HUDEP-2 (cell line): Measurements from ENCODE around the gene FARP1.
"Not testable (repeated sequence)": the region's sequence is repeated elsewhere in the genome, so short reads cannot be mapped to it uniquely, and the experiment has no call there.

Experiments used
- DNase-seq, 76 experiments: peaks; one replicate each; lab custom pipeline; 2025; ENCODE audit not compliant: unreplicated experiment in 76 of 76; lab: John Stamatoyannopoulos, UW

The FARP1 gene

DNA sequence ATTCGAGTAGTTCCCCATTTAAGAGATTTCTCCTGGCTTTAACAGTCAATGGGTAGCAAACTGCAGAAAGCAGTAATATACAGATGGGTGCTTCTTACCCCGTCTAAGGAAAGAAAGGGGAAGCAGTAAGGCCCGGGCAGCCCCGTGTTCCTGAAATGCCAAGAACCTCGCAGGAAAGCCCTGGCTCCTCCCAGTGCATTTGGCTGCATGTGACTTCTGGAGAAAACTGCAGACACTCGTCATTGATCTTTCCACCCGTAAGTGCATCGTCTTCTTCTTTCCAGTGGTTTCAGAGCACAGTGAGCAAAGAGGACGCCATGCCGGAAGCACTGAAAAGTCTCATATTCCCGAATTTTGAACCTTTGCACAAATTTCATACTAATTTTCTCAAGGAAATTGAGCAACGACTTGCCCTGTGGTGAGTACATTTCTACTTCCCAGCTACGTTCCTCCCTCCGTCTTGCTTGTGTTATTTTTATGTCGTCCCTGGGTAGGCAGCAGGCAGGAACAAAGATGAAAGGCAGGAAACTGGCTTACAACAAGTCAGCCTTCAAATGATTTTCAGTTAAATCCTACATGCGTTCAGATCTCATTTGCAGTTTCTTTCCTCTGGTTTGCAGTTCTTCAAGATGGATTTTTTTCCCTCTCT, 268.8 kb downstream of the FARP1 start:
- DNase-seq: no peak

DNA sequence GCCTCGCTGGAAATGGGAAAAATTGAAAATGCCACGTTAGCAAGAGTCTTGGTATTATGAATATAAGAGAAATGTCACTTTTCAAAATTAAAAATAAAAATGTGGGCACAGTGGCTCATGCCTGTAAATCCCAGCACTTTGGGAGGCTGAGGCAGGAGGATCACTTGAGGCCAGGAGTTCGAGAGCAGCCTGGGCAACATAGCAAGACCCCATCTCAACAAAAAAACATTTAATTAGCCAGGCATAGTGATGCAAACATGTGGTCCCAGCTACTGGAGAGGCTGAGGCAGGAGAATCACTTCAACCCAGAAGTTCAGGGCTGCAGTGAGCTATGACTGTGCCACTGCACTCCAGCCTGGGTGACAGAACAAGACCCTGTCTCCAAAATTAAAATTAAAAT, 270.4 kb downstream of the FARP1 start:
- DNase-seq: not testable (repeated sequence)

DNA sequence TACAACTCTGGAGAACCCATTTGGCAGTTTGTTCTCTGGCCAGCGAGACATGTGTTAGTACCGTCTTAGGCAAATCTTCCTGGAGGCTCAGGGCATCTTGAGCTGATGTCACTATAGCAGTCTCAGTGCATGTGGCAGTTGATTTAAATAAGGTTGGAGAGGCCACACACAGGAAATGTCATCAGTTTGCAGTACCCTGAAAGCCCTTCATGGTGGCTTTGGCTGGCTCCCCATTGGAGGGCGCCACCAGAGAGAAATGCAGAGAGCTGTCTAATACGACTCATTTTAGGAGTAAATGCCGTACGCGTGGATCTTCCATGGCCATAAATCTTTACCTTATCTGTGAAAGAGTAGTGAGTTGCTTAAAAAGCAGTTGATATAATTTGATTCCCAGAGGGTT, 270.9 kb downstream of the FARP1 start:
- DNase-seq: no peak

DNA sequence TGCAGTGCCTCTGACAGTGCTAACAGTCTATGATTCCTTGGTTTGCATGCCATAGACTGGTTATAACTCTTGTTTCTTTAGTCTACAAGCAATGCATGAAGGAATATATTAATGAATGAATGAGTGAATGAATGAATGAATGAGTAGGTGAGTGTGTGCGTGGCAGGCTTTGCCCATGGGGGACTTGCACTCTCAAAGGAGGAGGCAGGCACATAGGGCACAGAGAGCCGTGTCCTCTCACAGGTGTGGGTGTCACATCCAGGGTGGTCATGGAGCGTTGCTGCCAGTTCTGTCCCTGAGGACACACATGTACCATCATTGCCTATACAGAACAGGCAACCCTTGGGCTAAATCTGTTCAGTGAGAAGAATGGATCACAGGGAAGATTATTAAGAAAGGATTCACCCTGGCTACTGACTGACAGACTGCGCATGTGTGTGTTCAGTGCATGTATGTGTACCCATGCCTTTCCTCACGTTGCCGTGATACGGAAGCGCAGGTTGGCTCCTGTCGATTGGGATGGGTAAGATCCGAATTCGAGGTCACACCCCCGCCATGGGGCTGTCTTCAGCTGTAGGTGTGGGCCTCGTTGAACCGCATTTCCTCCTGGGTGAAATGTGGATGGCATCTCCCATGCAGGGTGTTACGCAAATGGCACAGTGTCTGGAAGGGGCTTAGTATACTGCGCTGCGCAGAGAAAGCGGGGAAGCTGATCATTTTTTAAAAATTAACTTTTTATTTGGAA, 272.6 kb downstream of the FARP1 start:
- no peak for DNase-seq

DNA sequence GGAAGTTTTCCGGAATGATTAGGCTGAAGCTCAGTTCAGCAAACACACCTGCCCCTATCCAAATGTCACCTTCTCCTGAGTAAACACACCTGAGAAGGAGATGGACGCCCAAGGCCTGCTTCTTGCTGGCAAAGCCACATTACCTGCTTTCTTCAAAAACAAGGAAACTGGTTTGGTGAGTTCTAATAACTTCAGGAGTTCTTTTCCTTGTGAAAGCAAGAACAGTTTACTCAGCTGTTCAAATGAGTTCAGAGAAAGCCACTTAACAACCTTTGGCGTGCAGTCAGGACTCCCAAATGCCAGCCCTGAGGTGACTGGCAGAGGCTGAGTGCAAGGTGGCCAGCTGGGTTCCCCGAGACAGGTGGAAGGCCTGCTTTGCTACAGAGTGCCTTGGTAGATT, 273.5 kb downstream of the FARP1 start:
- DNase-seq: no peak

DNA sequence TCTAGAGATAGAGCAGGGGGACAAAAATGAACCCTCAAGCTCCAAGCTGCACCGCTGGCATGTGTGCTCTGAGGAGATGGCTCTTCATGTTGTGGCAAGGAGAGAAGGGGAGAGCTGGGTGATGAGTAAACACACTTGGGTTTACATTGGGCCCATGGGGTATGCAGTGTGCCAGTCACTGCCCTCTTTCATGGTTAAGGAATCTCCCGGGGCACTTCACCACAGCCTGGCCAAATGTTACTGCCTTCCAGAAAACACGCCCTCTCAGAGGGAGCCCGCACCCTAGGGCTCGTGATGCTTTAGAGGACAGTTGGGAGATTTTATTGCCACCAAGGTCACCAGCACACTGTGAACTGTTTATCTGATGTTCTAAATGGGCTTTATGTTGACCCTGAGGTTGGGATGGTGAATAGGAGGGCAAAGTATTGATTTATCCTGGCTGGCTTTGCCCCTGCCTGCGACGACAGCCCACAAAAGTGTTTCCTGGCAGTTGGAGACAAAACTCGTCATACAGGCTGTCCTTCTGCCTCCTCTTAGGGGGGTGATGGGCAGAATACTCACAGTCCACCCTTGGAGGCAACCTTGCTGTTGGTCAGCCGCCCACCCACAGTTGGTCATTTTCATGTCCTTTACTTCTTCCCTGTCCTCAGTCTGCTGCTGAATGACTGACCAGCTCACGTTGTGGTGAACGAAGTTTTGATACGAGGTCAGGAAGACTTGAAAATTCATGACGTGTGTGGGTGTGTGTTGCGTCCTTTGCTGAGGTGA, 277.1 kb downstream of the FARP1 start:
- DNase-seq: no peak

DNA sequence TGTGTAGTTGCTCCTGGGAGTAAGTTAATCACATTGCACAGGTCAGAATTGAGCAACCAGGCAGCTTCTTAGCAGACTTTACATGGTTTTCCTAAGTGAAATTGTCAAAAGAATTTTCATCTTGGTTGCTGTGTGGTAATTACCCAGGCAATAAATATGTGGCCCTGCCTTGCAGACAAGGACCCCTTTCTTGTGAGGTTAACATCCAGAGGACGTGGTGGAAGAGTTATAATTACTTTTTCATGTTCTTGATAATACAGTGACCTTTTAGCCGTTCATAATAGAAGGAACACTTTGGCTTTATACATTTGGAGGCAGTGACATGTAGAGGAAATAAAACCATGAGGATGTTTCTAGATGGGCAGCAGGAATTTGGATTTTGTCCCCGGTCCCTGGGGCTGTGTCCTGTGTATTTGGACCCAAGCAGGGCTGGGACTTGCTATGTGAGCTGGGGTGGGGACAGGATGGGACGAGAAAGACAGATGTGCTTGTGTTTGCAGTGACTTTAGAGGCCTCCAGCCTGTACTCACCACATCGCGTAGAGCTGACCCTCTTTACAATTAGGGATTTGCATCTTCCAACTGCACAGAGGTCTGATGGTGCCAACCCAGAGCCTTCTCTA, 277.8 kb downstream of the FARP1 start:
- no peak for DNase-seq

DNA sequence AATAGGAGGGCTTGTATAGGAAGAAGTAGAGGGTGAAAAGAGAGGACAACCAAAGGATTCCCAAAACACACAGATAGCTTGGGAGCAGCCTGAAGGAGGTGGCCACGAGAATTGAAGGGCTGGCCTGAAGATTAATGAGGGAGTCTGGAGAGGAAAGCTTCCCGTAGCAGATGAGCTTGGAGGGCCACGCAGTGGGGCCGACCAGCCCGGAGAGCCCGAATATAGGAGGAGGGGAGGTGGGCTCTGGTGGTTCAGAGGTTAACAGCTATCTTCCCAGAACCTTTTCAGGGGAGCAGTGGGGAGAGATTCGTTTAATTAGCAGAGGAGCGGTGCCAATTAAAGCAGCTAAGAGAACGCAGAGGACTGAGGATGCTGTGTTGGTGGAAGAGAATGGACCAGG, 279.2 kb downstream of the FARP1 start:
- no peak for DNase-seq

DNA sequence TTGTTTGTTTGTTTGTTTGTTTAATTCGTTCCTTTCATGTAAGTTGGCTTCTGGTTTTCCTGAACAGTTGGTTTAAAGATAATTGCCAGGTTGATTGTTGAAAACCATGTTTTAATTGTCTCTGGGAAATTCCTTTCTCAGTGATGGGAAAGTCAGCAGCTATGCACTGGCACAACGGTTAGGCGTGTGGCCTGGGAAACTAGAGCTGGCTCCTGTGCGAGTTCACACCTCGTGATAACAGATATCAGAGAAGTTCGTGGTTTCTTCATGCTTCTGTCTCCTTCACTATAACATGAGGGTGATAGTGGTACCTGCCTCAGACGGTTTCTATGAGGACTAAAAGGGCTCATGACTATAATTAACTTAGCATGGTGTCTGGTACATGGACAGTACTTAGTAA, 280.5 kb downstream of the FARP1 start:
- no peak for DNase-seq

DNA sequence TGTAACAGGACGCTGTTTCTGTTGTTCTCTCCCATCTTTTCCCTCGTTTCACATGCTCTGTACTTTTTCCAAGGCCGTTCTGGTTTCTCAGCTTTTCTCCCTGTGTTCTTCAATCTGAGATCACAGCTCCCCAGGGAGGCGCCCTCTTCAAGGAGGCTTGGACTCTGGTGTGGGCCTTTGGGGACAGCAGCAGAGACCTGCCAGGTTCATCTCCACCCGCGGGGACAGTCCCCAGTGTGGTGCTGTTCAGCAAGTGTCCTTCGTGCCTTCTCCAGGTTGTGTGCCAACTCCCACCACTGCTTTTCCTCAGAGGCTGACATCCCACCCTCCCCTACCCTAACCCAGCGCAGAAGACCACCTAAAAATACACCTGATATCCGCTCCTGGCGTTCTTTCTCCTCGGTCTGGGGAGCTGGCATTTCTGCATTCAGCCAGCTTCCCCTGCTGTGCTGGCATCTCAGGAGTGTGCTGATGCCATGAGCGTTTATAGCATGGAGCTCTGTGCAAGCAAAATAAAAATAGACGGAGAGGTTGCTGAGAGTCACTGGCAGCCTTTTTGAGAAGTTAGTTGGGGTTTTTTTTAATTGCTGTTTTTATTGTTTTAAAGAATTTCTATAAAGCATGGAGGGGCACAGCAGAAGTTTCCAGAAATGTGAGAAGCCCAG, 284.6 kb downstream of the FARP1 start:
- no peak for DNase-seq

DNA sequence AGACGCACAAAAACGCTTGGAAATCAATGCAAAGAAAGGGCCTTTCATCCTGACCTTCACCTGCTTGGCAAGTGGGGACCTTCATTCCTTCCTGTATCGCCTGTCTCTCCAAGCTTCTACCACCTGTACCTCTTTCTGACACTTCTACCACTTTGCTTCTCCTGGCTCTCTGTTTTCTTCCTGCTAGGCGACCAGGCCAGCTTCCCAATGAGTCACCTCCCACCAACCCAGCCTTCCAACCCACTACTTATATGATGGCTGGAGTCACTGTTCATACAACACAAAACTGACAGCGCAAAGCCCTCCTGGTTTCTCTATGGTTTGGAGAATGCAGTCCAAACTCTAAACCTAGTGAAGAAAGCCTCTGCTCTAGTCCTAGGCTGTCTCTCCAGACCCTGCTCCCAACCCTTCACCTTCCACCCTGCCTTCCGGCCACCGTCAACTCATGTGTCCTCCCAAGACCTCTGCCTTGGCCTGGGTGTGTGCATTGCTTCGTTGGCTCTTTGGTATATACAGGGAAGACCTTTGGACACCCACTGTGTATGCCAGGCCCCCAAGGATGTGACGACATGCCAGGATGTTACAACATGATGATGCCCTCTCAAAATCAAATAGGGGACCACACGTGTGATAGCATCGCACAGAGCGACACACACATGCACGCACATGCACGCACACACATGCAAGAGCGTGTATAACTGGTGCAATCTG, 285.5 kb downstream of the FARP1 start:
- DNase-seq: no peak

DNA sequence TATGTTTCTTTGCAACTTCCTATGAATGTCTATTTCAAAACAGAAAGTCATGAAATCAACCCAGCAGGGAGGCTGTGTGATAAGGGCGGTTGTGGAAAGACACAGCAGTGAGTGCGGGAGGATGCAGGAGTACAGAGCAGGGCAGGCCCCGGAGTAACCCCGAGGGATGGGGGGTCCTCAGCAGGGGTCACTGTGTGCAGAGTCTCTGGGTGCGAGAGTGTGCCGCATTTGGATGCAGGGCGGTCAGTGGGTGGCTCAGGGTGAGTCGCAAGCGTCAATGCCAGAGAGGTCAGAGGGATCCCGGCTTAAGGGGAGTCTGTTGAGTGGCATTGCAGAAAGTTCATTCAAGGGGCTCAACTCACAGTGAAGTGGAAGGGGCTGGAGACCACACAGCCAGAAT, 286.2 kb downstream of the FARP1 start:
- no peak for DNase-seq

DNA sequence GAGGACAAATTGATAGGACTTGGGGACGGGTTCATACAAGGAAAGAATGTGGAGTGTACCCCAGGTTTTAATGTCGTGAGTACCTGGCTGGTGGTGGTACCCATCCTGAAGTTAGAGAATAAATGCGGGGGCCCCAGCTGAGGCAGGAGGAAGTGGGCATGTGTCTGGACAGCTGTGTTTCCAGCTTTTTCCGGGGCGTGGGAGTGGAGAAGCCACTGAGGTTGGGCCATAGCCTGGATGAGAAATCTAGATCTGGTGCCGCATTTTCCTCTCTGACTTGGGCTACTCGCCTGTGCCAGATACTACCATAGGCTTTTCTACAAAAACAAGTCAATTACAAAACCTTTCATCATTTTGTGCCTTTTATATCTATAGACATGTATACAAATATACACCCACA, 286.6 kb downstream of the FARP1 start:
- DNase-seq: no peak

DNA sequence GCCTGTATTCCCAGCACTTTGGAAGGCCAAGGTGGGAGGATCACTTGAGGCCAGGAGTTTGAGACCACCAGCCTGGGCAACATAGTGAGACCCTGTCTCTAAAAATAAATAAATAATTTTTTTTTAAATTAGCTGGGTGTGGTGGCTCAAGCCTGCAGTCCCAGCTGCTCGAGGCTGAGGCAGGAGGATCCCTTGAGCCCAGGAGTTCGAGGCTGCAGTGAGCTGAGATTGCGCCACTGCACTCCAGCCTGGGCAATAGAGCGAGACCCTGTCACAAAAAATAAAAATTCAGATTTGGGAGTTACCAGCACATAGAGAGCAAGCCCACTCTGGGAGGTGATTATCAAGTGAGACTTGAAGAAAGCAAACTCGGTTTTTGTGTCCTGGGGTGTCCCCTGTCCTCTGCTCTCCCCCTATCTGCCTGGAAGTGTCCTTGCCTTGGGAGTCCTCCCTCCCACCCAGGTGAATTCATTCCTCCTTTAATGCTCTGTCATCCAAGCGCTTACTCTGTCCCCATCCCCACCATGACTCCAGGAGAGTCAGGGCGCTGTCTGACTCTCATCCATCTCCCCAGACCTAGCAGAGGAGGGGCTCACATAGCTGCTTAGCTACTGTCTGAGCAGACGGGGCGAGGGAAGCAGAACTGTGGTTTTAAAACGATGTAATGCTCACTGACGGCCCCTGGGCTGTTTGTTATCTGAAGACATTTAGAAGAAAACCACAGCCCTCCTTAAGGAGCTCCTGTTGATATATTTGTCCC, 287.3 kb downstream of the FARP1 start:
- no peak for DNase-seq

DNA sequence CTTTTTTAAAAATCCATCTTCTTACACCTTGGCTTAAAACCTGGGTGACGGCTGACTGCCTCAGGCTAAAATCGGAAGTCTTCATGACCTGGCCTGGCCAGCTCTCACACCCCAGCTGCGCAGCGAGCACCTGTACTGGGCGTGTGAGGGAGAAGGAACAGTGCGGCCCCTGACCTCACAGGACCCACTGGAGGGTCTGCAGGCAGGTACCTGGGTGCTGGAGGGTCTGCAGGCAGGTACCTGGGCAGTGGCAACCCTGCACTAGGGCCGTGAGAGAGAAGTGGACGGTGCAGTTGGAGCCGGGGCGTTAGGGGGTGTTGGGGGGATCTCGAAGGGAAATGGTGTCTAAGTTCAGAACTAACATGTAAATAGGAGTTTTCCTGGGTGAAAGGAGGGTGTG, 289.7 kb downstream of the FARP1 start:
- DNase-seq: no peak

DNA sequence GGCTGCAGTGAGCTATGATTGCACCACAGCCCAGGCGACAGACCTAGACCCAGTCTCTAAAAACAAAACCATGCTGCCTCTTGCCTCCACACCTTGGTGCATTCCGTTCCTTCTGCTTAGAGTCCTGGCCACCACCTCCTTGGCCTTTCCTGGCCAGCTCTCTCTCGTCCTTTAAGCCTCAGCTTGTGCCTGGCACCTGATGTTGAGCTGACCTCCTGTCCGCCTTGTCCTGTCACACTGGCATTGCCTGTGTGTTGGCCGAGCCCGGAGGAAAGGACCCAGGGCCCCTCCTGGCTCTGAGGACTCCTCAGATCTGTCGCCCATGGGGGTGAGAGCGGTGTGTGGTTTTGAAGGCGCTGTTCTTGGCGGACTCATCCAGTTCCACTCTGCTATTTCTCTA, 290.8 kb downstream of the FARP1 start:
- no peak for DNase-seq

DNA sequence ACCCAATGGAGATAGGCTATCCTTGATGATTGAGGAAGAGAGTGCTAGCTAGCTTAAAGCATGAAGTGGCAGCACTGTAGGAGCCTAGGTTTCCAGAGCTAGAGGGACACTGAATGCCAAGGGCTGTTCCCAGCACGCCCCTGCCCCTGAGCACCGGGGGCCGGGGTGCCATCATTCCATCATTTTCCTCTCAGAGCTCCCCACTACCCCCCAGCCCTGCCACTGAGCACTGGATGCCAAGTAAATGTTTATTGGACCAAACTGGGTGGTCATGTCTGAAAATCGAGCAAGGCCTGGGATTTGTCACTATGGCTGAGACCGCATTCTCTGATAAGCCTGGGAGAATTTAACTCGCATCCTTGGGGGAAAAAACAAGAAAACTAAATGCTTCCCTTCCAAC, 291.2 kb downstream of the FARP1 start:
- DNase-seq: no peak

DNA sequence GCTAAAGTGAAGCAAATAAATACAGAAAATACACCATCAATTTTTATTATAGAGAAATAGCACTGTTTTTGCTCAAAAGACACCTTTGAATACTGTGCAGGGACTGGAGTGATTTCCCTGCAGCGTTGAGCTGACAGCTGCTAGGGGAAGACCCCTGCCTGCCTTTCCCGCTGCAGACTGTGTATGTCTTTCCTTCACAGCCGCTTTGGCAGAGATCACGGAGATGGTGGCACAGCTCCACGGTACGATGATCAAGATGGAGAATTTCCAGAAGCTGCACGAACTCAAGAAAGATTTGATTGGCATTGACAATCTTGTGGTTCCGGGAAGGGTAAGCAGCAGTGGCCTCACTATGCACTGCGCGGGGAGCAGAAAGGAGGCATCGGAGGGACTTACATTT, 292.5 kb downstream of the FARP1 start:
- DNase-seq: no peak

DNA sequence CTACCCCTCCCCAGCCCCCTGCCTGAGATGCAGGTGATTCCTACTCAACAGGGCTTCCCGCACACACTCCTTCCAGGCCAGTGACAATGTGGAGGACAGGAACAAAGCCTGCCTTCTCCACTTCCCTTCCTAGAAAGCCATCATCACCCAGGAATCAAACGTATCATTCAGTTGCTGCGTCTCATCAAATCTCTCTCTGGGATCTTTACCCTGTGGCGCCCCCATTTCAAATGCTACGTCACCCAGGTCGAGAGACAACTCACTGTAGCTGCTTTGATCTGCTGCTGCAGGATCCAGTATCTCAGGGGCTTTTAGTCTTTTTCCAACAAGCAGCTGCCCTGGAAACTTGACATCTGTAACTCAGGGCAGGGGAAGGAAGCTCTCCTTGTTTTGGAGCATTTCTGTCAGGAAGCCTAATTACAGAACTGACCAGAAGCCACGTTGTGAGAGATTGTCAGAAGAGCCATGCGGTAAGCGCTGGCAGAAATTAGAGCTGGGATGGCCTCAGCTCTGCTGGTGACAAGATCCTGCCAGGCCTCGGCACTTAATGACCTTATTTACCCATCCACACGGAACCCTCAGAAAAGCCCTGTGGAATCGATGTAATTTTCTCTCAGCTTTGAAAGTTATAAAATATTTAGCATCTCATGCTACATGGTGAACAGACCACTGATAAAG, 293.5 kb downstream of the FARP1 start:
- no peak for DNase-seq
